Measurements from ENCODE around the gene IGSF10. TPM values are rescaled to one million over a fixed set of nuclear protein-coding genes. Genes with fewer than 3 reads are reported as not detected.

IGSF10 gene
- total RNA-seq, 4 donors from 2014 or later, result 0.16 to 0.82 (median 0.16) TPM; not detected in 1

DNA sequence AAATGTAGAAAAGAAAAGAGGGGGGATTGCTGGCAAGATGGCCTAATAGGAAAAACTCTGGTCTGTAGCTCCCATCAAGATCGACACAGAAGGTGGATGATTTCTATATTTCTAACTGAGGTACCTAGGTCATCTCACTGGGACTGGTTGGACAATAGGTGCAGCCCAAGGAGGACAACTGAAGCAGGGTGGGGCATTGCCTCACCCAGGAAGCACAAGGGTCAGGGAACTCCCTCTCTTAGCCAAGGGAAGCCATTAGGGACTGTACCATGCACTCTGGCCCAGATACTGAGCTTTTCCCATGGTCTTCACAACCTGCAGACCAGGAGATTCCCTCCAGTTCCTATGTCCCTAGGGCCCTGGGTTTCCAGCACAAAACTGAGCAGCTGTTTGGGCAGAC lies 22.6 kb upstream of the IGSF10 start:
- DNase-seq (no peak), ATAC-seq (no peak)
- Histone ChIP-seq H3K9me3 (peaks cover 0 to 6% (median 0%) of the 10 kb centered on the region in 3 donors), H3K27ac (no peak overlapping the region), H3K4me1 (peaks cover 0 to under 1% of the 10 kb centered on the region in 2 donors), H3K27me3 (no peaks in the 10 kb centered on the region), H3K36me3 (no peaks in the 10 kb centered on the region), H3K4me3 (no peak overlapping the region)
- TF ChIP-seq, protein P1, sequence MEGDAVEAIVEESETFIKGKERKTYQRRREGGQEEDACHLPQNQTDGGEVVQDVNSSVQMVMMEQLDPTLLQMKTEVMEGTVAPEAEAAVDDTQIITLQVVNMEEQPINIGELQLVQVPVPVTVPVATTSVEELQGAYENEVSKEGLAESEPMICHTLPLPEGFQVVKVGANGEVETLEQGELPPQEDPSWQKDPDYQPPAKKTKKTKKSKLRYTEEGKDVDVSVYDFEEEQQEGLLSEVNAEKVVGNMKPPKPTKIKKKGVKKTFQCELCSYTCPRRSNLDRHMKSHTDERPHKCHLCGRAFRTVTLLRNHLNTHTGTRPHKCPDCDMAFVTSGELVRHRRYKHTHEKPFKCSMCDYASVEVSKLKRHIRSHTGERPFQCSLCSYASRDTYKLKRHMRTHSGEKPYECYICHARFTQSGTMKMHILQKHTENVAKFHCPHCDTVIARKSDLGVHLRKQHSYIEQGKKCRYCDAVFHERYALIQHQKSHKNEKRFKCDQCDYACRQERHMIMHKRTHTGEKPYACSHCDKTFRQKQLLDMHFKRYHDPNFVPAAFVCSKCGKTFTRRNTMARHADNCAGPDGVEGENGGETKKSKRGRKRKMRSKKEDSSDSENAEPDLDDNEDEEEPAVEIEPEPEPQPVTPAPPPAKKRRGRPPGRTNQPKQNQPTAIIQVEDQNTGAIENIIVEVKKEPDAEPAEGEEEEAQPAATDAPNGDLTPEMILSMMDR (IDR thresholded peaks at IDR 0.05 in 4 of 5, conservative IDR thresholded peaks at IDR 0.05 in 1 of 5), result no peak
- no peak for TF ChIP-seq POLR2A (IDR thresholded peaks at IDR 0.05)
- intact Hi-C loops (cut with DNase I; ENCODE audit: low total_unique reads), result no loop called here
- in situ Hi-C loops (cut with MboI; ENCODE audit: low sequenced_read_pairs in 4 of 4), result no loop called here

DNA sequence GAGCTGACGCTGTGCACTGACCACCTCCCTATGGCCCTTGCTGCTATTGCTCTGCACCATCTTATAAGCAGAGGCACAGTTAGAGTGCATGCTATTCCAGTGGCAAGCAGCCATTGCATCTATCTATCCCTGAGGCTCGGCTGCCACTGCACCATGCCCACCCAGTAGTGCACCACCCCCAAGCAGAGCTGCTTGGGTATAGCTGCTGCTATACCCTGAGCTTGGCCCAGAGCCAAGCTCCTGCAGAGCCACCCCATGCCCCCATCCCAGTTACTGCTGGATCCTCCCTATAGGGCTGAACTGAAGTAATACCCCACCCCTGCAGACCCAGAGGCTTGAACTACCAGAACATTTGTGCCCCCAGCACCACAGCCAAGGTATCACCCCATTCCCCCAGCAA lies 19.6 kb upstream of the IGSF10 start:
- in situ Hi-C loops (cut with MboI; ENCODE audit: low sequenced_read_pairs in 4 of 4) (no loop called here), intact Hi-C loops (cut with DNase I; ENCODE audit: low total_unique reads) (no loop called here)
- DNase-seq (no peak), ATAC-seq (no peak)
- TF ChIP-seq, protein P1 (IDR thresholded peaks at IDR 0.05 in 4 of 5, conservative IDR thresholded peaks at IDR 0.05 in 1 of 5), result no peak
- no peak for TF ChIP-seq POLR2A (IDR thresholded peaks at IDR 0.05)
- H3K36me3 ChIP-seq, result no peaks in the 10 kb centered on the region
- H3K4me1 ChIP-seq, result peaks cover 10 to 11% of the 10 kb centered on the region in 2 donors
- peaks cover 0 to 6% (median 0%) of the 10 kb centered on the region in 3 donors for H3K9me3 ChIP-seq
- H3K27me3 ChIP-seq, result no peaks in the 10 kb centered on the region
- H3K4me3 ChIP-seq, result no peak overlapping the region
- H3K27ac ChIP-seq, result no peak overlapping the region

DNA sequence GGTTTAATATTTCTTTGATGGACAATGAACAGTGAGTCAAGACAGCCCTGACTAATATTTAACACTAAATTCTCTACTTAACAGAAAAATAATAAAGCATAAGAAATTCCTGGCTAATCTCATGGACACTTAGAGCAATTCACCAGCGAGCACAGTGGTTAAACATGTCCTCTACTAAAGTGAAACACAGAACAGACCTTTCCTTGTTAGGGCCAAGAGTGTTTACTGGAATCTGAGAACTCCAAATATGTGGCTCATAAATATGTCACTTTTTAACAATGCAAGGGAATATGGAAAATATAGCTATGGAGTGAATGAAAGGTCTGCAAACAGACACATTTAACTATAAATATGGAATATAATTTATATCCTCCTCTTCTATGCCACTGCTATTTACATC lies 18.6 kb upstream of the IGSF10 start:
- no peak for TF ChIP-seq POLR2A (IDR thresholded peaks at IDR 0.05)
- TF ChIP-seq, protein P1 (IDR thresholded peaks at IDR 0.05 in 4 of 5, conservative IDR thresholded peaks at IDR 0.05 in 1 of 5), result no peak
- Histone ChIP-seq H3K27ac (no peak overlapping the region), H3K4me1 (peaks cover 10 to 11% of the 10 kb centered on the region in 2 donors), H3K36me3 (no peaks in the 10 kb centered on the region), H3K4me3 (no peak overlapping the region), H3K9me3 (peaks cover 0 to 6% (median 0%) of the 10 kb centered on the region in 3 donors), H3K27me3 (no peaks in the 10 kb centered on the region)
- DNase-seq (no peak), ATAC-seq (no peak)
- in situ Hi-C loops (cut with MboI; ENCODE audit: low sequenced_read_pairs in 4 of 4), result loop anchor here in 2 of 4 donors (10.0 kb wide), 1 partner anchor 175 kb away; no protein-coding TSS in a partner anchor
- intact Hi-C loops (cut with DNase I; ENCODE audit: low total_unique reads), result no loop called here

DNA sequence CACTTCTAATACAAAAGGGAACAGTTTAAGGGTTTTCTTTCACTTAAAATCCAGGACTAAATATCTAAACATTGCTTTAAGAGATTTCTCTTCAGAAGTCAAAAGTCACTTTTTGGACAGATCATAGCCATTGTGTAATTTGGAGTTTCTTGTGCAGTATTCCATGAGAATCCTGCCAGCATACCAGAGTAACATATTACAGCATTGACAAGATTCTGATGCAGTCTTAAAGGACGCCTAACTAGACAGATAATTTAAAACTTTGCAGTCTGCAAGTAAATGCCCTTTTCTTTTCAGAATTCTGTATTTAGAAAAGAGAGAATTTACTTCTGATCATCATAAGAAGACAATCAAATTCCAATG lies 17.5 kb upstream of the IGSF10 start:
- H3K27ac ChIP-seq, result no peak overlapping the region
- peaks cover 10 to 11% of the 10 kb centered on the region in 2 donors for H3K4me1 ChIP-seq
- H3K27me3 ChIP-seq, result no peaks in the 10 kb centered on the region
- TF ChIP-seq, protein P1 (IDR thresholded peaks at IDR 0.05 in 4 of 5, conservative IDR thresholded peaks at IDR 0.05 in 1 of 5), result no peak
- no peak for TF ChIP-seq POLR2A (IDR thresholded peaks at IDR 0.05)
- no peak overlapping the region for H3K4me3 ChIP-seq
- H3K9me3 ChIP-seq, result peaks cover 0 to 6% (median 0%) of the 10 kb centered on the region in 3 donors
- ATAC-seq (no peak), DNase-seq (no peak)
- in situ Hi-C loops (cut with MboI; ENCODE audit: low sequenced_read_pairs in 4 of 4), result loop anchor here in 2 of 4 donors (10.0 kb wide), 1 partner anchor 176 kb away; no protein-coding TSS in a partner anchor
- intact Hi-C loops (cut with DNase I; ENCODE audit: low total_unique reads), result no loop called here
- no peaks in the 10 kb centered on the region for H3K36me3 ChIP-seq
